Measurements from ENCODE around the gene AGR2.

Gene AGR2

GRCh38 chr7:16812542-16813231 is 7.9 kb upstream of the AGR2 start:
- DNase-seq: no peak

DNA sequence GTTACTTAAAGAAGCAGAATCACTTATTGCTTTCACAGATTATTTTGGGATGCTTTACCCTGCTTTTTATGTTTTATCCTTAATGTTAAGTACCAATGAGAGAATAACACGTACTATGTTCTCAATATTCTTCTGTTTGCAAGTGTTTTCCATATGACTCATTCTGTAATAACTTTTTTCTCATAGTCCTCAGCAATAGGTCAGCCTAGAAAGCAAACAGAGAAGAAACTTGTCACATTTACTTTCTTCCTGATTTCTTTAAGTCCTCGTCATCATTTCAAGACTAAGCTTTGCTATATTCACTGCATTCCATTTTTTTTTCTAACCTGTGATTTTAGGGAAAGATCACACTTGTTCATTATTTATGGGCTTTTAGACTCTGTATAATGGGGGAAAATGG is 6.8 kb upstream of the AGR2 start:
- no peak for DNase-seq

- DNase-seq: no peak
Measured at GRCh38 chr7:16810573-16810972, 5.8 kb upstream of the AGR2 start.

GRCh38 chr7:16810112-16810511 is 5.3 kb upstream of the AGR2 start:
- DNase-seq: no peak

- DNase-seq: no peak
Measured at GRCh38 chr7:16805441-16805840, 642 bp upstream of the AGR2 start.

- no peak for DNase-seq
Measured at GRCh38 chr7:16803881-16804673, 722 bp downstream of the AGR2 start.

DNA sequence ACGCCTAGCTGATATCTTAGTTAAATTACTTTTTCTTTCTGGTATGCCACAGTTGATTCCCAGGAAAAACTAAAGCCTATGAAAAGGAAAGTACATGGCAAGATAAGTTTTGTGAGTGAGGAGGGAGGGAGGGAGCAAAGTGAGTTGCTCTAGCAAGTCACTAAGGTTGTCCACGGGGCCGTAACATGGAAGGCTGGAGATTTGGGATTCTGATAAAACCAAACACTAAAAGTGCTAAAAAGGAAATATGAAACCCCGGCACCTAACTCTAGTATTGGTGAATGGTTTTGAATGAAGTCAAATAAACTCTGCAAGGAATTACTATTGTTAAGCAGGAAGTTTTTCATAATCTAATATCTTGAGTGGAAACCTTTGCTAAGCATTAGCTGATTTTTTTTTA is 1.7 kb downstream of the AGR2 start:
- DNase-seq: no peak

DNA sequence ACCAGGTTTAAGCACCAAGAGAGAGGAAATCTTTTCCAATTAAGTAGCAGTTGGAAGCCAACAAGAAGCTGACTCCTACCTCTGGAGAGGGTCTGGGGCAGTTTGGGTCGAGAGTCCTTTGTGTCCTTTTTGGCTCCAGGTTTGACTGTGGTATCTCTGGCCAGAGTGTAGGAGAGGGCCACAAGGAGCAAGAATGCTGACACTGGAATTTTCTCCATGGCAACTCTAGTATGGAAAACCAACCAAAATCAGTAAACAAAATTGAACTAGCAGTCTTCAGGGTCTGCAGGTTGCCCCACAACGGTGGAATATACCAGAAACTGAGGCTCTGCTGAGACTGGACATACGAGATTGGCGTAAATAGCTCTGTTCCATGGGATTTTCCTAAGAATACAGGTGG is 3.2 kb downstream of the AGR2 start:
- DNase-seq: no peak

DNA sequence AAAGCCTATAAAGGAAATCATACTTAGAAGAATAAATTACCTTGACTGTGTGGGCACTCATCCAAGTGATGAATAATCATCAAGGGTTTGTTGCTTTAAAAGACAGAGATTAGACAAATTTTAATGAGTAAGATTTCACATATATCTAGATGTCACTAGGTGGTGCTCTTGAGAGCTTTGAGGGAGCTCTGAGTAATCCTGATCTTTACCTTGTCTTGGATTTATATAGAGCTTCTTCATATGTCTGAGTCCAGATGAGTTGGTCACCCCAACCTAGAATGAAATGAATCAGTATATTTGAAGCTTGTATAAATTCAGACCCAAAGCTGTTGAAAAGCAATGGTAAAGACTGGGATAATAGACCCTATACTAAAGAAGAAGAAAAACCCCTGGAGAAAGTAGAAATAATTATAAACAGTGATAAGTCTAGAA is 3.7 kb downstream of the AGR2 start:
- DNase-seq: no peak

- DNase-seq: no peak
Measured at GRCh38 chr7:16795624-16796023, 9.2 kb downstream of the AGR2 start.

GRCh38 chr7:16794986-16795385 is 9.8 kb downstream of the AGR2 start:
- DNase-seq: no peak

- no peak for DNase-seq
Measured at GRCh38 chr7:16791905-16792698, 12.7 kb downstream of the AGR2 start.

DNA sequence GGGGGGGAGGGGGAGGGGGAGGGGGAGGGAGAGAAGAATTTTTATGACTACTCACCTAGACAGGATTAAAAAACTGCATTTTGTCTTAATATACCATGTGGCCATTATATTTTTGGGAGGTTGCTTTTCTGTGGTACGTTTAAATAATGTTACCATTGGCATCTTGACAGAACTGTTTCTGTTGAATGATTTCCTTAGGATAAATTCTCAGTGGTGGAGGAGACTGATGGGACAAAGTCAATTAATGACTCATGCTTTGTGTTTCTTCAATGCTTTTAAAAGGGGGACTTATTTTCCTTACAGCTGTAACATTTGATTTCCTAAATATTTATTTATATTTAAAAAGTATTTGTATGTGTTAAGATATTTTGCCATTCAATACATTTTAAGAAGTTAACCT is 13.7 kb downstream of the AGR2 start:
- DNase-seq: no peak

DNA sequence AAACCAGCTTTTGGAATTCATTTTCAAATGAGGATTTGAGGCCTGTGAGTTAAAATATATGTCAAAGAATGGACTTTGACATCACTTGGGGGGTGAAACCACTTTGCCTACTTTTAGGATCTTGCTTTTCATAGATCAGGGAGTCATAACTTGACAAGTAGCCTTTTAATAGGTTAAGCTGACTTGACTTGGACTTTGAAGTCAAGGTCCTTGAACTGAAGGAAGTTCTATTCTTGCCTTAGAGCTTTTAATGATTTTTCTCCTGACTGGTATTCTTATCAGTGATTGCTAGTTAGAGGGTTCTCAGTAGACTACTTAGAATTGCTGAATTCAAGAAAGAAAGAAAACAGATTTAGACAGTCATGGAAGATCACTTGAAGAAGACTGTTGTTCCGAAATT is 17.7 kb downstream of the AGR2 start:
- DNase-seq: no peak

DNA sequence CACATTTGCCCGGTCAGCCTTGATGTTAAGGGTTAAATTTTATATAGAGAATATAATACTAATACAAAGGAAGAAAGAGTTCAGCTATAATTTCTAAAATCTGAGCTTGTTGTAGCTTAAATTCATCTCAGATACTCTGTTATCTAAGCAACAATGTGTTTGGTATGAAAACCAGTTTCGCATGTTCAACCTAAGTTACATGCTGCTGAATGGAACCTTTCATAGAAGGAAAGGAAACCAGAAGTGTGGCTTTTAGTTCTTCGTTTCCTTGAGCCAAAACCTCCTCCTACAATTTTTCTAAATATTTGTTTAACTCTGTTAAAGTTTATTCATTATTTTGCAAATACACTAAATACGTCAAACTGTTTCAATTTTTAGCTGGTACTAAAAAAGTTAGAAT is 18.5 kb downstream of the AGR2 start:
- no peak for DNase-seq

DNA sequence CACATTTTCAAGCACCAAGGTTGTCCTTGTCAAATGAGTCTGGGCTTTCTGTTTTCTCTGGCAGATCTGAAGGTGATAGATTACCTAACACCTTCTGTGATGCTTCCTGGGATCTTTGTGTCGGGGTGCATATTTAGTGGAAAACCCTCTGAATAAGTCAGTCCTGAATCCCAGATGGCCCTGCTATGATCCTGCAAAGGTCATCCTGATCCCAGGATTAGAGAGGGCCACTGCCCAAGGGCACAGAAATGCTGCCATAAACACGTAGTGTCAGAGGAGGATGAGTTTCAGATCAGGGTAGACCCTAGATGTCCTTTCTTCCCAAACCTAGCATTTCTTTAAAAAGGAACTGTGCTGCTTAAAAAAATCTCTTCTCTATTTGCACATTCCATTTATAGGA is 19.0 kb downstream of the AGR2 start:
- no peak for DNase-seq

- DNase-seq: no peak
Measured at GRCh38 chr7:16785321-16785720, 19.5 kb downstream of the AGR2 start.

DNA sequence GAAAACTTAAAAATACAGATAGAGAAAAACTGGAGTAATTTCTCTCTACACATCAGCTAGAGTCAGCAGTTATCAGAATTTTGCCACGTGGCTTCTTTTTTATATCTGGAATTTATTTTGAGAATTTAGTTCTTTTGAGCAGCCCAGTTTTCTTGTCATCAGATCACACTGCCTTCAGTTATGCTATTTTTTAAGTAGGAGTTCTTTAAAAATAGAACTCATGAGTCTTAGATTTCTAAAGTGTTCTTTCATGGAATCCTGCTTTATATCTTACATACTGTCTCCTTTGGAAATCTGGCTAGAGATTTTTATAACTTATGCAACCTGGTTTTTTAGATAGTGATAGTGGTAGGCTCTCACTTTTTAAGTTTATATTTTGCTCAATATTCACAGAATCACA is 24.2 kb downstream of the AGR2 start:
- no peak for DNase-seq

- DNase-seq: no peak
Measured at GRCh38 chr7:16779051-16779450, 25.7 kb downstream of the AGR2 start.

- no peak for DNase-seq
Measured at GRCh38 chr7:16778476-16778875, 26.3 kb downstream of the AGR2 start.

DNA sequence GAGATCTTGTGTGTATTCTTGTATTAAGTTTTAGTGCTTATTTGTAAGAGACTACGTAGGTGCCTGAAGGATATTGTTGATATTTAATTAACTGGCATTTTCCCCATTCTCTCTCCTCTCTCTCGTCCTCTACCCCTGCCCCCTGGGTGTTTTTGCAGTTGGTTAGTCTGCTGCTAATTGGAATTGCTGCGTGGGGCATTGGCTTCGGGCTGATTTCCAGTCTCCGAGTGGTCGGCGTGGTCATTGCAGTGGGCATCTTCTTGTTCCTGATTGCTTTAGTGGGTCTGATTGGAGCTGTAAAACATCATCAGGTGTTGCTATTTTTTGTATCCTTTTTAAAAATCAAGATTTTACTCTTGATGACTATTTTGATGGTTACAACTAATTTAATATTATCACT is 28.7 kb downstream of the AGR2 start:
- no peak for DNase-seq

GRCh38 chr7:16774986-16775385 is 29.8 kb downstream of the AGR2 start:
- DNase-seq: no peak

DNA sequence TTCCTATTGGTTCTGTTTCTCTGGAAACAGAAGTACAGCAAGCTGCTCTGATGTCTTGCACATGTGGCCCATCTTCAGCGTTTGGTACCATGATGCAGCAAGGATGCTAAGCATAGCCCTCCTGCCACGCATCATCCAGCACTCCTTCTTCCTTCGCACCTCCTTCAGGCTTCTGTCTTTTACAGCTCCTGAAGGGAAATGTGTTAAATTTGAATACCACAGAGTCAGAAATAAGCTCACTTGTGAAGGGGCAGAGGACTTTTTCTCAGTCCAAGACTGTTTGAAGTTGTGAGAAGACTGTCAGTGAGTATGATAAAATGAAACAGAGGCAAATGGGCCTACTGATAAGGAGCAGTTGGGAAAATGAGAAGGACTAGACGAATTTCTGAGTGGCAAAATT is 30.5 kb downstream of the AGR2 start:
- DNase-seq: no peak

GRCh38 chr7:16773884-16774283 is 30.9 kb downstream of the AGR2 start:
- DNase-seq: no peak
